HepG2 (cell line): ENCODE data around the gene ZCCHC8. TPM values are rescaled to one million over a fixed set of nuclear protein-coding genes. Genes with fewer than 3 reads are reported as not detected.

Experiments used
- ASH2L ChIP-seq: fragments of 300-600, 200-600 bp; sonication (generic); IDR thresholded peaks from 2 replicates; pipeline ENCODE4 v1.7.0; 2017; ENCODE audit warnings: low read depth, mild to moderate bottlenecking, moderate library complexity, mixed read lengths, low read length; ENCODE audit not compliant: insufficient read length
- ATF7-NPFF ChIP-seq: sonication (generic); formaldehyde crosslinking; IDR thresholded peaks from 2 replicates; pipeline ENCODE4 v1.8.1; 2023; ENCODE audit warnings: mild to moderate bottlenecking, low read depth, missing genetic modification reagents, moderate library complexity
- BCL6 ChIP-seq: IDR thresholded peaks from 2 replicates; pipeline ENCODE4 v1.6.1; 2016; ENCODE audit warnings: missing genetic modification reagents, missing compliant biosample characterization
- GABPA ChIP-seq, 2 experiments: IDR thresholded peaks; 2 replicates each; pipeline ENCODE4 v1.6.1; 2011 to 2016; ENCODE audit warnings: low read depth in 2 of 2, low read length in 1 of 2, missing biosample characterization in 1 of 2, missing genetic modification characterization in 1 of 2
- HCFC1 ChIP-seq: fragments of 150-350 bp; IDR thresholded peaks from 2 replicates; pipeline ENCODE4 v1.6.1; 2014; ENCODE audit warnings: low read depth, low read length
- HNF4A ChIP-seq: sonication (generic); formaldehyde crosslinking; IDR thresholded peaks from 2 replicates; pipeline ENCODE4 v1.4.0; 2020; ENCODE audit warnings: missing genetic modification reagents
- JARID2 ChIP-seq: sonication (generic); formaldehyde crosslinking; IDR thresholded peaks from 2 replicates; pipeline ENCODE4 v1.8.1; 2023; ENCODE audit warnings: missing genetic modification reagents, inconsistent platforms; ENCODE audit not compliant: insufficient replicate concordance
- JUNB ChIP-seq: sonication (generic); formaldehyde crosslinking; IDR thresholded peaks from 2 replicates; pipeline ENCODE4 v1.8.0; 2022; ENCODE audit warnings: missing genetic modification reagents, mild to moderate bottlenecking, borderline replicate concordance
- LBX2 ChIP-seq: sonication (generic); formaldehyde crosslinking; IDR thresholded peaks from 2 replicates; pipeline ENCODE4 v1.5.0; 2020; ENCODE audit warnings: missing genetic modification reagents, mild to moderate bottlenecking, borderline replicate concordance
- MAFG ChIP-seq: sonication (generic); formaldehyde crosslinking; IDR thresholded peaks from 2 replicates; pipeline ENCODE4 v1.5.1; 2020; ENCODE audit warnings: mild to moderate bottlenecking, missing genetic modification reagents
- MBNL3 ChIP-seq: fragments of 250-450 bp; sonication (Bioruptor Pico); conservative IDR thresholded peaks from 2 replicates; pipeline ENCODE4 v1.8.0; 2022; ENCODE audit warnings: mild to moderate bottlenecking, inconsistent platforms
- NFKBIZ ChIP-seq: IDR thresholded peaks from 2 replicates; pipeline ENCODE4 v1.6.1; 2018; ENCODE audit warnings: missing genetic modification reagents, missing compliant biosample characterization
- PAX8 ChIP-seq: sonication (generic); formaldehyde crosslinking; IDR thresholded peaks from 2 replicates; pipeline ENCODE4 v1.8.0; 2022; ENCODE audit warnings: mild to moderate bottlenecking, missing genetic modification reagents, borderline replicate concordance
- PPARG ChIP-seq: conservative IDR thresholded peaks from 2 replicates; pipeline ENCODE4 v1.6.1; 2016; ENCODE audit warnings: missing biosample characterization, missing genetic modification reagents
- PREB ChIP-seq: sonication (generic); formaldehyde crosslinking; IDR thresholded peaks from 2 replicates; pipeline ENCODE4 v1.4.0; 2020; ENCODE audit warnings: missing genetic modification reagents
- SKI ChIP-seq: fragments of 450-650 bp; IDR thresholded peaks from one replicate; pipeline ENCODE4 v1.6.1; 2018; ENCODE audit warnings: mild to moderate bottlenecking; ENCODE audit not compliant: partially characterized antibody
- STAG1 ChIP-seq: sonication (generic); formaldehyde crosslinking; IDR thresholded peaks from 2 replicates; pipeline ENCODE4 v1.4.0; 2020; ENCODE audit warnings: missing genetic modification reagents
- TCF7 ChIP-seq: sonication (generic); IDR thresholded peaks from 2 replicates; pipeline ENCODE4 v1.6.1; 2016; ENCODE audit warnings: antibody characterized with exemption, low read depth
- XBP1 ChIP-seq: sonication (generic); formaldehyde crosslinking; IDR thresholded peaks from 2 replicates; pipeline ENCODE4 v1.5.0; 2020; ENCODE audit warnings: missing genetic modification reagents
- ZBTB26 ChIP-seq: IDR thresholded peaks from 2 replicates; pipeline ENCODE4 v1.6.1; 2016; ENCODE audit warnings: missing compliant biosample characterization, missing genetic modification reagents, borderline replicate concordance
- ZBTB38 ChIP-seq: sonication (generic); formaldehyde crosslinking; IDR thresholded peaks from 2 replicates; pipeline ENCODE4 v1.5.1; 2020; ENCODE audit warnings: mild to moderate bottlenecking, missing genetic modification reagents
- ZKSCAN1 ChIP-seq: fragments of 150-350 bp; IDR thresholded peaks from 2 replicates; pipeline ENCODE4 v1.6.1; 2014; ENCODE audit warnings: low read length
- ZNF124 ChIP-seq: sonication (generic); formaldehyde crosslinking; IDR thresholded peaks from 2 replicates; pipeline ENCODE4 v1.4.0; 2020; ENCODE audit warnings: missing genetic modification reagents
- ZNF256 ChIP-seq: sonication (generic); formaldehyde crosslinking; conservative IDR thresholded peaks from 2 replicates; pipeline ENCODE4 v1.4.0; 2020; ENCODE audit warnings: missing genetic modification reagents
- ZNF354B ChIP-seq: sonication (generic); formaldehyde crosslinking; IDR thresholded peaks from 2 replicates; pipeline ENCODE4 v1.8.0; 2022; ENCODE audit warnings: mild to moderate bottlenecking, missing genetic modification reagents
- ZNF687 ChIP-seq: sonication (generic); formaldehyde crosslinking; IDR thresholded peaks from 2 replicates; pipeline ENCODE4 v1.5.1; 2020; ENCODE audit warnings: mild to moderate bottlenecking, missing genetic modification reagents, moderate library complexity
- polyA plus RNA-seq, 8 experiments: library from polyadenylated mRNA; depleted of rRNA in 3 of 8; stranded (reverse) in 7 of 8; unstranded in 1 of 8; fragments of >200 nt; fragmentation: Illumina TruSeq in 4 of 8; extraction: Trizol in 4 of 8; gene quantifications; 2 replicates each; pipeline versions ENCODE4 v1.2.1 to v1.2.3, GENCODE V29; 2011 to 2016; ENCODE audit warnings: low read depth in 4 of 8, missing spikeins in 1 of 8, mixed read lengths in 1 of 8; ENCODE audit not compliant: insufficient read depth in 1 of 8
- total RNA-seq, 5 experiments: library from RNA; depleted of rRNA; stranded (reverse); fragments of >200 nt; fragmentation: Illumina TruSeq; extraction: Trizol; gene quantifications; 2 replicates each; pipeline ENCODE4 v1.2.3, GENCODE V29; 2016; ENCODE audit warnings: low read depth in 1 of 5

Gene ZCCHC8
- total and polyA plus RNA-seq, 2 of the 13 experiments (the other 11 are each of a cell fraction or from before 2014, with no cell fraction given), result 18.6 to 20.9 TPM

- no peak for TF ChIP-seq GABPA (IDR thresholded peaks at IDR 0.05; ENCODE audit: low read depth, low read length)
- TF ChIP-seq GABPA (CRISPR knock-in tag; IDR thresholded peaks at IDR 0.05; ENCODE audit: low read depth), result 0 out of 2 replicates have a peak, but pooled peaks have one; percentile 32
- no peak for TF ChIP-seq PREB (CRISPR knock-in tag)
- no peak for TF ChIP-seq JARID2 (CRISPR knock-in tag)
- TF ChIP-seq MBNL3 (CRISPR knock-in tag), result no peak
- no peak for TF ChIP-seq PAX8 (CRISPR knock-in tag)
- TF ChIP-seq PPARG (CRISPR knock-in tag), result peak; percentile 80
- peak; percentile 28 for TF ChIP-seq SKI
- TF ChIP-seq LBX2 (CRISPR knock-in tag), result no peak
- 0 out of 2 replicates have a peak, but pooled peaks have one; percentile 39 for TF ChIP-seq ZNF354B
- TF ChIP-seq ZNF687 (CRISPR knock-in tag), result no peak
- no peak for TF ChIP-seq ZKSCAN1
- no peak for TF ChIP-seq ZBTB26
- no peak for TF ChIP-seq JUNB (CRISPR knock-in tag)
- no peak for TF ChIP-seq TCF7
- no peak for TF ChIP-seq ZBTB38 (CRISPR knock-in tag)
- TF ChIP-seq HCFC1, result no peak
- peak; percentile 93 for TF ChIP-seq BCL6 (CRISPR knock-in tag)
- no peak for TF ChIP-seq XBP1 (CRISPR knock-in tag)
- TF ChIP-seq MAFG, result no peak
- TF ChIP-seq ZNF256 (CRISPR knock-in tag), result no peak
- TF ChIP-seq ASH2L, result peak; percentile 67
- TF ChIP-seq ATF7-NPFF (CRISPR knock-in tag), result no peak
- TF ChIP-seq ZNF124 (CRISPR knock-in tag), result no peak
- peak; percentile 97 for TF ChIP-seq HNF4A (CRISPR knock-in tag)
- TF ChIP-seq STAG1 (CRISPR knock-in tag), result no peak
- peak; percentile 33; the same call in 1 of the 2 replicates for TF ChIP-seq NFKBIZ (CRISPR knock-in tag)
Observed at GRCh38 chr12:122489038-122489437, 11.7 kb downstream of the ZCCHC8 start (continued).
